H1 (cell line): ENCODE results near the gene TSR1. TPM values are rescaled to one million over a fixed set of nuclear protein-coding genes. Genes with fewer than 3 reads are reported as not detected.

Source experiments
- BCL11A ChIP-seq, 2 experiments: IDR thresholded peaks; one replicate each; pipeline ENCODE4 v1.6.1; 2011; ENCODE audit warnings: low read depth in 2 of 2, low read length in 2 of 2, mild to moderate bottlenecking in 2 of 2
- CHD2 ChIP-seq: IDR thresholded peaks from 2 replicates; pipeline ENCODE4 v1.6.1; 2012; ENCODE audit warnings: low read length, improper control_type of control experiment
- CREB1 ChIP-seq: IDR thresholded peaks from 2 replicates; pipeline ENCODE4 v1.6.1; 2012; ENCODE audit warnings: inconsistent platforms
- HDAC6 ChIP-seq: IDR thresholded peaks from one replicate; pipeline ENCODE4 v1.7.1; 2012; ENCODE audit warnings: low read depth, mild to moderate bottlenecking, inconsistent platforms, low read length, moderate library complexity
- JUN ChIP-seq: IDR thresholded peaks from 2 replicates; pipeline ENCODE4 v1.6.1; 2011; ENCODE audit warnings: low read depth, mild to moderate bottlenecking, improper control_type of control experiment, low read length
- KDM5A ChIP-seq: fragments of 200-600 bp; IDR thresholded peaks from 2 replicates; pipeline ENCODE4 v1.7.1; 2012; ENCODE audit warnings: mild to moderate bottlenecking, low read length, inconsistent platforms, mixed read lengths
- NRF1 ChIP-seq: IDR thresholded peaks from 2 replicates; pipeline ENCODE4 v1.6.1; 2011; ENCODE audit warnings: mild to moderate bottlenecking, low read depth, low read length, improper control_type of control experiment
- POU5F1 ChIP-seq: IDR thresholded peaks from 2 replicates; pipeline ENCODE4 v1.6.1; 2011; ENCODE audit warnings: low read depth, mild to moderate bottlenecking, low read length, moderate library complexity
- RBBP5 ChIP-seq: IDR thresholded peaks from 2 replicates; pipeline ENCODE4 v1.7.1; 2012; ENCODE audit warnings: low read depth, mild to moderate bottlenecking, inconsistent platforms, low read length, moderate library complexity, borderline replicate concordance
- polyA plus RNA-seq, 7 experiments: library from polyadenylated mRNA; depleted of rRNA in 3 of 7; stranded (reverse) in 5 of 7; unstranded in 2 of 7; fragments of >200 nt in 5 of 7; fragments of 200-250 nt in 2 of 7; gene quantifications; 1 replicate in 5 of 7; 2 replicates in 1 of 7; 4 replicates in 1 of 7; pipeline versions ENCODE4 v1.2.1 to v1.2.3, GENCODE V29; 2011 to 2013; ENCODE audit warnings: missing spikeins in 2 of 7, mixed read lengths in 2 of 7
- total RNA-seq: library from RNA; stranded (reverse); fragmentation: NEBNext Ultra II Directional; extraction: Animal tissue kit (Norgen Biotek cat#: 25700); gene quantifications from 2 replicates; pipeline ENCODE4 v1.2.1, GENCODE V29; 2021
- TF ChIP-seq, protein P1 (sequence below): fragments of 300-600 bp; sonication (generic); IDR thresholded peaks from 2 replicates; pipeline ENCODE4 v1.7.1; 2012; ENCODE audit warnings: low read length, moderate library complexity, mild to moderate bottlenecking, inconsistent platforms; ENCODE audit not compliant: insufficient replicate concordance

Gene TSR1
- total and polyA plus RNA-seq, 2 of the 8 experiments (the other 6 are each of a cell fraction or from before 2014, with no cell fraction given): 14.5 to 69.7 TPM

DNA sequence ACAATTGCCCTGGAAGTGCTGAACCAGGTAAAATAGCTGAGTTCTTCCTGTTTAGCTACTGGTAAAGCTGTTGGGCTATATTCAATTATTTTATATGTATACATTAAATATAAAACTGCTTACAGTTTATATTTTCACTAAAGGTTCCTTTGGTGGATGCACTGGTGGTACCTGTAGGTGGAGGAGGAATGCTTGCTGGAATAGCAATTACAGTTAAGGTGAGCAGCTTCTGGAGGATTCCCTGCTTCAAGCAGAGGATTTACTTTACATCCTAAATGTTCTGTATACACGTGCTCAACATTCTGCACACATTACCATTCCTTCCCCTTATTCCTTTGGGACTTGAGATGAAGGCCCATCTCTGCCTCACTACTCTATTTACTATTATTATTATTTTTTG is 14.9 kb downstream of the TSR1 start (continued):
- TF ChIP-seq, protein P1, sequence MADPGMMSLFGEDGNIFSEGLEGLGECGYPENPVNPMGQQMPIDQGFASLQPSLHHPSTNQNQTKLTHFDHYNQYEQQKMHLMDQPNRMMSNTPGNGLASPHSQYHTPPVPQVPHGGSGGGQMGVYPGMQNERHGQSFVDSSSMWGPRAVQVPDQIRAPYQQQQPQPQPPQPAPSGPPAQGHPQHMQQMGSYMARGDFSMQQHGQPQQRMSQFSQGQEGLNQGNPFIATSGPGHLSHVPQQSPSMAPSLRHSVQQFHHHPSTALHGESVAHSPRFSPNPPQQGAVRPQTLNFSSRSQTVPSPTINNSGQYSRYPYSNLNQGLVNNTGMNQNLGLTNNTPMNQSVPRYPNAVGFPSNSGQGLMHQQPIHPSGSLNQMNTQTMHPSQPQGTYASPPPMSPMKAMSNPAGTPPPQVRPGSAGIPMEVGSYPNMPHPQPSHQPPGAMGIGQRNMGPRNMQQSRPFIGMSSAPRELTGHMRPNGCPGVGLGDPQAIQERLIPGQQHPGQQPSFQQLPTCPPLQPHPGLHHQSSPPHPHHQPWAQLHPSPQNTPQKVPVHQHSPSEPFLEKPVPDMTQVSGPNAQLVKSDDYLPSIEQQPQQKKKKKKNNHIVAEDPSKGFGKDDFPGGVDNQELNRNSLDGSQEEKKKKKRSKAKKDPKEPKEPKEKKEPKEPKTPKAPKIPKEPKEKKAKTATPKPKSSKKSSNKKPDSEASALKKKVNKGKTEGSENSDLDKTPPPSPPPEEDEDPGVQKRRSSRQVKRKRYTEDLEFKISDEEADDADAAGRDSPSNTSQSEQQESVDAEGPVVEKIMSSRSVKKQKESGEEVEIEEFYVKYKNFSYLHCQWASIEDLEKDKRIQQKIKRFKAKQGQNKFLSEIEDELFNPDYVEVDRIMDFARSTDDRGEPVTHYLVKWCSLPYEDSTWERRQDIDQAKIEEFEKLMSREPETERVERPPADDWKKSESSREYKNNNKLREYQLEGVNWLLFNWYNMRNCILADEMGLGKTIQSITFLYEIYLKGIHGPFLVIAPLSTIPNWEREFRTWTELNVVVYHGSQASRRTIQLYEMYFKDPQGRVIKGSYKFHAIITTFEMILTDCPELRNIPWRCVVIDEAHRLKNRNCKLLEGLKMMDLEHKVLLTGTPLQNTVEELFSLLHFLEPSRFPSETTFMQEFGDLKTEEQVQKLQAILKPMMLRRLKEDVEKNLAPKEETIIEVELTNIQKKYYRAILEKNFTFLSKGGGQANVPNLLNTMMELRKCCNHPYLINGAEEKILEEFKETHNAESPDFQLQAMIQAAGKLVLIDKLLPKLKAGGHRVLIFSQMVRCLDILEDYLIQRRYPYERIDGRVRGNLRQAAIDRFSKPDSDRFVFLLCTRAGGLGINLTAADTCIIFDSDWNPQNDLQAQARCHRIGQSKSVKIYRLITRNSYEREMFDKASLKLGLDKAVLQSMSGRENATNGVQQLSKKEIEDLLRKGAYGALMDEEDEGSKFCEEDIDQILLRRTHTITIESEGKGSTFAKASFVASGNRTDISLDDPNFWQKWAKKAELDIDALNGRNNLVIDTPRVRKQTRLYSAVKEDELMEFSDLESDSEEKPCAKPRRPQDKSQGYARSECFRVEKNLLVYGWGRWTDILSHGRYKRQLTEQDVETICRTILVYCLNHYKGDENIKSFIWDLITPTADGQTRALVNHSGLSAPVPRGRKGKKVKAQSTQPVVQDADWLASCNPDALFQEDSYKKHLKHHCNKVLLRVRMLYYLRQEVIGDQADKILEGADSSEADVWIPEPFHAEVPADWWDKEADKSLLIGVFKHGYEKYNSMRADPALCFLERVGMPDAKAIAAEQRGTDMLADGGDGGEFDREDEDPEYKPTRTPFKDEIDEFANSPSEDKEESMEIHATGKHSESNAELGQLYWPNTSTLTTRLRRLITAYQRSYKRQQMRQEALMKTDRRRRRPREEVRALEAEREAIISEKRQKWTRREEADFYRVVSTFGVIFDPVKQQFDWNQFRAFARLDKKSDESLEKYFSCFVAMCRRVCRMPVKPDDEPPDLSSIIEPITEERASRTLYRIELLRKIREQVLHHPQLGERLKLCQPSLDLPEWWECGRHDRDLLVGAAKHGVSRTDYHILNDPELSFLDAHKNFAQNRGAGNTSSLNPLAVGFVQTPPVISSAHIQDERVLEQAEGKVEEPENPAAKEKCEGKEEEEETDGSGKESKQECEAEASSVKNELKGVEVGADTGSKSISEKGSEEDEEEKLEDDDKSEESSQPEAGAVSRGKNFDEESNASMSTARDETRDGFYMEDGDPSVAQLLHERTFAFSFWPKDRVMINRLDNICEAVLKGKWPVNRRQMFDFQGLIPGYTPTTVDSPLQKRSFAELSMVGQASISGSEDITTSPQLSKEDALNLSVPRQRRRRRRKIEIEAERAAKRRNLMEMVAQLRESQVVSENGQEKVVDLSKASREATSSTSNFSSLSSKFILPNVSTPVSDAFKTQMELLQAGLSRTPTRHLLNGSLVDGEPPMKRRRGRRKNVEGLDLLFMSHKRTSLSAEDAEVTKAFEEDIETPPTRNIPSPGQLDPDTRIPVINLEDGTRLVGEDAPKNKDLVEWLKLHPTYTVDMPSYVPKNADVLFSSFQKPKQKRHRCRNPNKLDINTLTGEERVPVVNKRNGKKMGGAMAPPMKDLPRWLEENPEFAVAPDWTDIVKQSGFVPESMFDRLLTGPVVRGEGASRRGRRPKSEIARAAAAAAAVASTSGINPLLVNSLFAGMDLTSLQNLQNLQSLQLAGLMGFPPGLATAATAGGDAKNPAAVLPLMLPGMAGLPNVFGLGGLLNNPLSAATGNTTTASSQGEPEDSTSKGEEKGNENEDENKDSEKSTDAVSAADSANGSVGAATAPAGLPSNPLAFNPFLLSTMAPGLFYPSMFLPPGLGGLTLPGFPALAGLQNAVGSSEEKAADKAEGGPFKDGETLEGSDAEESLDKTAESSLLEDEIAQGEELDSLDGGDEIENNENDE: no peak
- TF ChIP-seq HDAC6 (no peak), RBBP5 (no peak), JUN (no peak), POU5F1 (no peak), KDM5A (no peak), NRF1 (no peak), BCL11A (IDR thresholded peaks at IDR 0.05; ENCODE audit: low read depth in 2 of 2, low read length in 2 of 2) (no peak), CHD2 (no peak), CREB1 (no peak)
- TF ChIP-seq, all 59 proteins: peak for 0
